AG09319 (cell line): ENCODE results near the gene GCM1.

Source experiments
- DNase-seq: peaks from one replicate; pipeline ENCODE4 v3.0.0-alpha.2; 2010; ENCODE audit warnings: low read depth; ENCODE audit errors: extremely low read depth
- TF ChIP-seq, protein P1 (sequence below): IDR thresholded peaks from 2 replicates; pipeline ENCODE4 v1.5.1; 2011; ENCODE audit warnings: low read depth, mild to moderate bottlenecking, inconsistent platforms, low read length, moderate library complexity

The GCM1 gene

DNA sequence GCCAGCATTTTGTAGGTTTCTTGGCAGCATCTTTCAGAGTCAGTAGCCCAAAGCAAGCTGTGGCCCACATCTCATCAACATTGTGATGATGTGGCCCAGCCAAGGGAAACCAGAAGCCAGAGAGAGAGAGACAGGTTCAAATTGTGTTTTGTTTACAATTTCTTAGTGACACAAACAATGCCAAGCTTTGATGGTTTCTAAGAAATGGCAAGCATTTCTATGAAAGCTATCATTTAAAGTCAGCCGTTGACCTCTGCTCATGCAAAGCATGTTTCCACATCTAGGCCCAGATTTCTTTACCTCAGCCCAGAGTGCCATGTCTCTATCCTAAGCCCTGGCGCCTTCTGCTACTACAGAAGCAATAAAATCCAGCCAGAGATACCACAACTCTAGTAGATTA is 32.9 kb downstream of the GCM1 start:
- DNase-seq = no peak

DNA sequence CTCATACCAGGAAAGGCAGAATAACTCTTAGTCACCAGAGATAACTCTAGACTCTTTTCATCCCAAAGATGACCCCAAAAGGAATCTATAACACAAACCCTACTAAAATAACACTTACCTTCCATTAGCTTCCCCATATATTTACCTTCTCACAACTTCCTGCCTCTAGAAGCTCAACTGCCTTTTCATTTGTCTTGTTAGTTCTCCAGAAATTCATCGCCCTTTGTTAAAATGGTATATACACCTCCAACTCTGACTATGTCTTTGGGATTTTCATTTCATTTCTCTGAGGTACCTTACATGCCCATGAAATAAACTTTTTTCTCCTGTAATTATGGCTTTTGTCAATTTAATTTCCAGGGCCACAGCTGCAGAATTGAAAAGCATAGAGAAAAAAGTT is 33.5 kb downstream of the GCM1 start:
- TF ChIP-seq, protein P1, sequence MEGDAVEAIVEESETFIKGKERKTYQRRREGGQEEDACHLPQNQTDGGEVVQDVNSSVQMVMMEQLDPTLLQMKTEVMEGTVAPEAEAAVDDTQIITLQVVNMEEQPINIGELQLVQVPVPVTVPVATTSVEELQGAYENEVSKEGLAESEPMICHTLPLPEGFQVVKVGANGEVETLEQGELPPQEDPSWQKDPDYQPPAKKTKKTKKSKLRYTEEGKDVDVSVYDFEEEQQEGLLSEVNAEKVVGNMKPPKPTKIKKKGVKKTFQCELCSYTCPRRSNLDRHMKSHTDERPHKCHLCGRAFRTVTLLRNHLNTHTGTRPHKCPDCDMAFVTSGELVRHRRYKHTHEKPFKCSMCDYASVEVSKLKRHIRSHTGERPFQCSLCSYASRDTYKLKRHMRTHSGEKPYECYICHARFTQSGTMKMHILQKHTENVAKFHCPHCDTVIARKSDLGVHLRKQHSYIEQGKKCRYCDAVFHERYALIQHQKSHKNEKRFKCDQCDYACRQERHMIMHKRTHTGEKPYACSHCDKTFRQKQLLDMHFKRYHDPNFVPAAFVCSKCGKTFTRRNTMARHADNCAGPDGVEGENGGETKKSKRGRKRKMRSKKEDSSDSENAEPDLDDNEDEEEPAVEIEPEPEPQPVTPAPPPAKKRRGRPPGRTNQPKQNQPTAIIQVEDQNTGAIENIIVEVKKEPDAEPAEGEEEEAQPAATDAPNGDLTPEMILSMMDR = no peak
- DNase-seq = no peak

More for the DNA sequence above, 32.9 kb downstream of the GCM1 start:
- TF ChIP-seq, protein P1 = no peak

DNA sequence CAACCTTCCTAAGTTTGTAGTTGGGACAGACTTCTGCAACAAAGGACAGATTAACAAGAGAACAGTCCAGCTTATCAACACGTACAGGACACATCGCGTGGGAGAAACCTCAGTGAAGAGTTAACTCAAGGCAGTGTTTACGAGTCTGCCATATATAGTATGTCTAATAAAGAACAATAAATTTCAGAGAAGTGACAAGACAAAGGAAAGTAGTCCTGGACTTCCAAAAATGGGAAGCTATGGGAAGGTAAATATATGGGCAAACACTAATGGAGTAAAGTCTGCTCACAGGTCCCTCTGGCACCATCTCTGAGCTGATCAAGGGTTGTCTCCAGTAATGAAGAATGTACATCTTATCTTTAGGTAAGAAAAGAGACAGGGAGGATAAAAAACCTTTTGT is 34.9 kb downstream of the GCM1 start:
- TF ChIP-seq, protein P1 = no peak
- no peak for DNase-seq

DNA sequence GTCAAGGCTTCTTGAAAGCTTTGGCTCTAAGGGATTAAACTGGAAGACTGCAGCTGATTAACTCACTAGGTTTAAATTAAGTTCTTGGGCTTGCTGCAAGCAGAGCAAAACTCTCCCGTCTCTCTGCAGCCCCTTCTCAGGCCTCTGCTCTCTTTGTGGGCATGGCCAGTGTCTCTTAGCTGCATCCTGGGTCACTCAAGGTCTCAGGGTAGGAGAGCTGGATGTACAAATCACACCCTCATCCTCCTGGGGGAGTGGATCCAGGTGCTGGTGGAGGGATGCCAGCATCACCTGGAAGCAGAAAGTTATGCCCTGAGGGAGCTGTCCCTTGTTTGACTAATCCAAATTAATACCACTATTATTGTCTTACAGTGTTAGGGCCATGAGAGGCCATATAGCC is 35.8 kb downstream of the GCM1 start:
- TF ChIP-seq, protein P1 = no peak
- DNase-seq = no peak

DNA sequence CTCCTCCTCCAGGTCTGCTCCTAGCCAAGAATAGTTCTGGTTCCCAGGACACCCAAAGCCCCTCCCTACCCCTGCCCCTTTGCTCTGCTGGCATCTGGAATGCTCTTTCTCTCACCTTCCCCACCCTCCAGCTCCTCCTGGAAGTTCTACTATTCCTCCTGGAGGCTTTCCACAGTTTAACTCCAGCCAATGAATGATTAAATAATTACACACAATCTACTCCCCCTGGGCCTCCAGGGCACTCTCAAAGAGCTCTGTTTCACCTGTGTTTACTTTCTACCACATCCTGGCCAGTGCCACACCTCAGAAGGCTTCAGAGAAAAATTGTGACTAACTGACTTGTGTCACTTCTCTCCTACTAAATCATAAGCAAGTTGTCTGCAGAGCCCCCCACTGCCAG is 36.2 kb downstream of the GCM1 start:
- no peak for DNase-seq
- TF ChIP-seq, protein P1 = no peak

DNA sequence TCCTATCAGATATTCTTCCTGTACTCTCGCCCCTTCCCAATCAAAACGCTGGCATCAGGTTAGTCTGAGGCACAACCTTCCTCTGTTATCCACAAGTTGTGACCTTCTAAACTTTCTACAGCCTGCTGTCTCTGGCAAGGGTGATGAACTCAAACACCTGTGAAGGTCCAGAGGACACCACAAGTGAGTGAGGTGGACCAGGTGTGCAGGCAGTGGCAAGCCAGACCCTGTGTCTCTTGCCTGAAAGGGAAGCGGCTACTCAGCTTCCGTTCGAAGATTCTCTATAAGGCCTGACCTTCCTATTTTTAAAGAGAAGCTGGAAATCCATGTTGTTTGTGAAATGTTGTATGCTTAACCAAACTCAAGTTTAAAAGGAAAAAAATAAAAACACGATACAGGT is 36.8 kb downstream of the GCM1 start:
- TF ChIP-seq, protein P1 = no peak
- DNase-seq = no peak

DNA sequence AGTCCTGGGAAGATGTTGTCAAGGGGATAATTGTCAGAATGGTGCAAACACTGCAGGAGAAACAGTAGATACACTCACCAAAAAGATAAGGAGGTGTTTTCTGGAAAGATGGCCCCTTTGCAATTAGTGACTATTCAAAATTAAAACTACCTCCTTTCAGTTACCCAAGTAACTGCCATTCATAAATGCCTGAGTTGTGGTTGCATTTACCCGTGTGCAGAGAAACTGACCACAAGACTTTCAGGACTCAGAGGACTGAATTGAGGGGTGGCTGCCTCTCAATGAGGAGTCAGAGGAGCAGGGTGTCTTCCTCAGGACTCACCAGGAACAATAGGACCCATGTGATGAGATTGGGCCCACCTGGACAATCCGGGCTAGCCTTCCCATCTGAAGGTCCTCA is 39.0 kb downstream of the GCM1 start:
- TF ChIP-seq, protein P1 = no peak
- no peak for DNase-seq
